CD4-positive, alpha-beta T cell treated with Interleukin-10 for 1 hour (primary cell): Measurements from ENCODE around the gene CRADD.
"Not testable (repeated sequence)": the region's sequence is repeated elsewhere in the genome, so short reads cannot be mapped to it uniquely, and the experiment has no call there.

ENCODE experiments used
- DNase-seq: peaks from one replicate; pipeline ENCODE4 v3.0.0-alpha.2; 2020

CRADD gene

DNA sequence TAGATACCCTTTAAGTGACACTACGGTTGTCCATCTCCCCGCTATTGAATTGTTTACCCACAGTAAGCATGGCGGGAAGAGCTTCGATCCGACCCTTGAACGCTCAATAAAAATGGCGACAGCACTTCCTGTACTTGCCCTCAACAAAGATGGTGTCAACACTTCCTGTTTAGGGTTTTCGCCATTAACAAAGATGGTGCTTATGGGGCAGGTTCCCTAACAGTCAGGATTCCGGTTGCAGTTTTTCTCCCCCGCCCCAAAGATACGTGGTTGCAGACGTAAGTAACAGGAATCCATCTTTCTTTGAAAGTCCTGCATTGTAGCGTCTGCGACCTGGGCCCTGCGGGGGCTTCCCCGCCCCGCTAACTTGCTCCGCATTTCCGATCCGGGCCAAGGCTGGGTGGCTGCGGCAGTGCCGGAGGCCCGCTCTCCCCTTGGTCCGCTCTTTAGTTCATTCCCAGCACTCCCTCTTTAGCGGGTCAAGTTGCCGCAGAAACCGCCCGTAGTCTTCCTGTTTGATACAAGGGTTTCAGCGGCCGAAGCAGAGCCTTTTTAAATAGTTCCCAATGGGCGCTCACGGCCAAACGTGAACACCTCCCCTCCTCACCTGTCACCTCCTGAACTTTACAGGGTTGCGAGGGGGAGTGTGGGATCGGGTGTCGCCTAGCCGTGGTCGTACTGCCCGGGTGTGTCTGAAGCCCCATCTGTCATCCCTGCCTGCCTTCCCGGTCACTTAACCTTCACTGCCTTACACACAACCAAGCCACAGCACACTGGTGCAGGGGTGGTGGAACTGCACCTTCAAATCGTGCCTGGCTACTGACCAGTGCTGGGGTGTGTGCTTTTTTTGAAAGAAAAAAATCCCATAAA, at the start of gene CRADD:
Gene CRADD (plus strand): TSS at position 181 of the 870 bp plus-strand sequence.
- DNase-seq: peak; percentile 98

GRCh38 chr12:93632383-93632782, 44.8 kb upstream of the CRADD start:
- no peak for DNase-seq

- no peak for DNase-seq
Measured at GRCh38 chr12:93634416-93634815, 42.8 kb upstream of the CRADD start.

DNA sequence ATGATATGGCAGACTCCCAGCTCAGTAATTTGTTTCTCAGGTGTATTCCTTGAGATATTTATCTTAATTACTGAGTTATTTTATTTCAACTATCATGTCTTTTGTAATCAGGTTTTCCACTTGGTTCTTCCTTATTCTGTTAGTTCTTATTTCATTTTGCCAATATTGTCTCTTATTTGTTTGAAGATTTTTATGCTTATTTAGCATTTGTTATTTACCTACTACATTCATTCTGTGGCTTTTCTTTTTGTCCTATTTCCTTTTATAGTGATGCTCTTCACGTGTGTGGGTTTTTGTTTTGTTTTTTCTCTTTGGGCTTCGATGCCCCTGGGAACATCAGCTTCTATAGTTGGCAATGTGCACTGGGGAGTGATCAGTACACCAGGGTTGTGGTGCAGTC, 40.5 kb upstream of the CRADD start:
- no peak for DNase-seq

GRCh38 chr12:93638095-93638494, 39.1 kb upstream of the CRADD start:
- no peak for DNase-seq

GRCh38 chr12:93638954-93639353, 38.2 kb upstream of the CRADD start:
- no peak for DNase-seq

GRCh38 chr12:93639406-93639805, 37.8 kb upstream of the CRADD start:
- DNase-seq: no peak

DNA sequence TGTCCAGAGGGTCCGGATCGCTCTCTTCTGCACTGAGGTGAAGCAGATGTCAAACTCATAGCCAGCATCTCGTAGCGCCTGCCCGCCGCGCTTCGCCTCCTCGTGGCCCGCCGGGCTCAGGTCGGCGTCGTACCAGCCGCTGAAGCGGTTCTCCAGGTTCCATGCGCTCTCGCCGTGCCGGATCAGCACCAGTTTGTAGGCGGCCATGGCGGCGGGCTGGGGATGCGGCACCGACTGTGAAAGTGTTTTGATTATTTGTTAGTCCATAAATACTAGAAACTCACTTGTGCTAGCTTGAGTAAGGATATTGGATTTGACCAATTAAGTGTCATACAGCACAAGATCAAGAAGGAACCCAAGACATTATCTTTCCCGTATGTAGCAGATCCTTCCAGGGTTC, 35.8 kb upstream of the CRADD start:
- DNase-seq: not testable (repeated sequence)

DNA sequence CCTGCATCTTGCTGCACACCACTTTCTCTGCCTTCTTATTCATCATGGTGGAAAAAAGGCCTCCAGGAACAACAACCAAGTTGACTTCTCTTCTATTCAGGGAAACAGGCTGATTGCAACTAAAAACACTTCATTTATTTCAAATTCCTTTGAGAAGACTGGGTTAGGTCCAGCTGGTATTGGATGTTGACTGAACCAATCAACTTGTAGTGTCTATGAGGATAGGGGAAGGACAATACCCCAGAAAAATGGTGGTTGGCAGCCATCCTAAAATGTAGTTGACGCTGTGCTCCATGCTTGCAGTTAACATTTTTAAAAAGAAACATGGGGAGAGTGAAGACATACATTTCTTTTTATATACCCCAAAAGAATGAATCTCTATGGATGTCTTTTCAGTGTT, 34.4 kb upstream of the CRADD start:
- DNase-seq: no peak

- DNase-seq: no peak
Measured at GRCh38 chr12:93645702-93646101, 31.5 kb upstream of the CRADD start.

DNA sequence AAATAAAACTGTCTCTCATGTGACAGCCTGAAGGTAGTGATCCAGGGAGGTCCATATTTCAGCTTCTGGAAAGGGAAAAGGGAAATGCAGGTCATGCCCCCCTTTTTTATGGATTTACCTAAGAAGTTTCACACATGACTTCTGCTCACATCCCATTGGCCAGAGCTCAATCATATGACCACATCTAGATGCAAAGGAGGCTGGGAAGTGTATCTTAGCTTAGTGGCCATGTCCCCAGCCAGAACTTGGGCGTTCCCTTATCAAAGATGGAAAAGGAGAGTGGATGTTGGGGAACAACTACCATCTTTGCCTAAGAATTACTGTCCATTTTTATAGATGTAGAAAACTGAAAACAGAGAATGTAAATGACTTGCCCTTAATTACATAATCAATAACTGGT, 26.5 kb upstream of the CRADD start:
- DNase-seq: no peak

- DNase-seq: no peak
Measured at GRCh38 chr12:93653079-93653478, 24.1 kb upstream of the CRADD start.

DNA sequence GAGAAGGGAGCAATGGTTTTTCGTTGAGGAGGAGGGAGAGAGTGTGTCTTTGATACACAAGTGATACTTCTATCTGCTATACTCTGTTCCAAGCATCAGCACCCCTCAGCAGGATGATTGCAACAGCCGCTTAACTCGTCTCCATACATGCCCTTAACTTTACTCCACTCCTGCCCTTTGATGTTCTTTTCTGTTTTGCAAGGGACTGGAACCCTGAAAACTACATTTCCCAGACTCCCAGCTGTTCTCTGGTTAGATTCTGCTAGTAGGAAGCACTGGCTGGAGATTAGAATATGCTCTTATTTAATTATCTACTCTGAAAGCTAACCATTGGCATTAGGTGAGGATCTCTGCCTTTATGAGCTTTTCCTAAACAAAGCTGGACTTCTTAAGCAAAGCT, 23.5 kb upstream of the CRADD start:
- no peak for DNase-seq

GRCh38 chr12:93654421-93654820, 22.8 kb upstream of the CRADD start:
- no peak for DNase-seq

GRCh38 chr12:93657071-93657470, 20.1 kb upstream of the CRADD start:
- no peak for DNase-seq

GRCh38 chr12:93661021-93661420, 16.2 kb upstream of the CRADD start:
- DNase-seq: no peak

DNA sequence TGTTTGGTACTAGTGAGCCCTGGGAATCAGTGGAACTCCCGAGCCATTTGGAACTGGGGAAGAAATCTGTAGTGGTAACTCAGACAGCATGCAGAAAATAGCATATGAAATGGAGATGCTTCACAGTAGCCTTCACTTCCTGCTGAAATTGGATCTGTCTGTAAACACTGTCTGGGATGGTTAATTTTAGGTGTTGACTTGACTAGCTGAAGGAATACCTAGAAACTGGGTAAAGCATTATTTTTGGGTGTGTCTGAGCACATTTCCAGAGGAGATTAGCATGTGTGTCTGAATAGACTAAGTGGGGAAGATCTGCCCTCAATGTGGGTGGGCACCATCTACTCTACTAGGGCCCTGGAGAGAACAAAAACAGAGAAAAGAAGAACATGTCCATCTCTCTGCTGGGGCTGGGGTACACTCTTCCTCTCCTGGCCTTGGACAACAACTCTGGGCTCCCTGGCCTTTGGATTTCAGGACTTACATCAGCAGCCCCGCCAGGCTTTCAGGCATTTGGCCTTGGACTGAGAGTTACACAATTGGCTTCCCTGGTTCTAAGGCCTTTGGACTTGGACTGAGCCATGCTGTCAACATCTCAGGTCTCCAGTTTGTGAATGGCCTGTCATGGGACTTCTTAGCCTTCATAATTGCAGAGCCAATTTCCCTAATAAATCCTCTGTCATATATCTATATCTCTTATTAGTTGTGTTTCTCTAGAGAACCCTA, 14.0 kb upstream of the CRADD start:
- DNase-seq: no peak

- no peak for DNase-seq
Measured at GRCh38 chr12:93663729-93664084, 13.5 kb upstream of the CRADD start.

GRCh38 chr12:93664573-93665138, 12.5 kb upstream of the CRADD start:
- no peak for DNase-seq

DNA sequence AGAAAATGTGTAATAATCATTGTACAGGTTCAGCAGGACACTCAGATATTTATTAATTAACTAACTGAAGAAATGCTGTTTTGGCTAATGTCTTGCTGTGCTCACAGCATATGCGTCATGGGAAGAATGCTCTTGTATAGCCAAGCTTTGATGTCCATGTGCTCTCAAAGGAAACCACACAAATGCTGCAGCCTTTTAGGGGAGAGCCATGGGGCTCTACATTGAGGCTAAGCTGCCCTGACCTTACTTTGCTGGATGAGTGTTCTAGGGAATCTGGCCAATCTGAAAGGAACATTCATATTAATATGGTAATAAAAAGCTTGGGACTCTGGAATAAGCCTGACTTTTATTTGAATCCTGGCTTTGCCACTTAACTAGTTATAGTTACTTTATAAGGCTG, 9.5 kb upstream of the CRADD start:
- no peak for DNase-seq

DNA sequence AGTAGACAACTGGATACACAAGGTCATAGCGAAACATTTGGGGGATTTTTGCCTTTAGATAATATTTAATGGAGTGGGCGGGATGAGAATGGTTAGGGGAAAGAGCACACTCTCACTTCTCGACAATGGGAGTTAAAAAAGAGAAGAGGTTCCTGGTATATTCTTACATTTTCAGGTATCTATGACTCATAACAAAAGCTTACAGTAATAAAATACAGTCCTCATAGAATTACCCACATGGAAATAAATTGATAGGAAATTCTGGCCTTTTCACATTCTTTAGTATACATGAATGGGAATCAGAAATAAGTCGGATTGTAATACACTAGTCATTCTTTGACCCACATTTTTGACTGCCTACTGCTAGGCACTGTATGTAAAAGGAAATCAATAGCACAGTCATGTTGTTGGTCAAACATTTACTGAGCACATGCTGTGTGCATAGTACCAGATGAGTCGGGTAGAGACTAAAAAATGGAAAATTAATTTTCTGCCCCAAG, 8.2 kb upstream of the CRADD start:
- no peak for DNase-seq

- no peak for DNase-seq
Measured at GRCh38 chr12:93669452-93669851, 7.7 kb upstream of the CRADD start.

- DNase-seq: no peak
Measured at GRCh38 chr12:93670104-93670503, 7.1 kb upstream of the CRADD start.

DNA sequence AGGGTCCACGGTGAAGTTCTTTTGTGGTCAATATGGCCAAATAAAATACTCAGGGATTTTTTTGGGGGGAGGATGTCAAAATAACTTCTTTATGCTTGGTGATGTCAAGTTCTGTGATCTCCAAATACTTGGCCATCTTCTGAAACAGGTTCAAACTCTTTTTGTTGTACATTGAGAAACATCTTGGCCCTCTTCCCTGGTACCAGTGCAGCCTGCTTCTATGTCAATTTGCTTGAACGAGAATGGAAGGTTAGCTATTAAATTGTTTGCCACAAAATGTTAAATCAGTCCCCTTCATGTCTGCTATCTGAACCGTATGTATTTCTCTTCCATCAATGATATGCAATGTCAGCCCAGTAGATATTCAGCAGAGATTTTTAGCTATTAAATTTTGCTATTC, 6.1 kb upstream of the CRADD start:
- DNase-seq: no peak
